Neuronal stem cell (in vitro differentiated cells): ENCODE data around the gene RGS16. TPM values are rescaled to one million over a fixed set of nuclear protein-coding genes. Genes with fewer than 3 reads are reported as not detected.

ENCODE experiments used
- DNase-seq: peaks from one replicate; pipeline ENCODE4 v3.0.0-alpha.2; 2013; ENCODE audit warnings: low spot score
- H2AFZ ChIP-seq: one replicate; pipeline ENCODE4 v1.6.1; 2013; ENCODE audit warnings: mild to moderate bottlenecking, low read length, inconsistent platforms
- H2AK5ac ChIP-seq: 2 replicates; pipeline ENCODE4 v1.6.1; 2013; ENCODE audit warnings: low read depth, mild to moderate bottlenecking, inconsistent platforms, low read length, moderate library complexity, mixed read lengths
- H2BK120ac ChIP-seq: 2 replicates; pipeline ENCODE4 v1.6.1; 2013; ENCODE audit warnings: low read depth, mild to moderate bottlenecking, inconsistent platforms, low read length, moderate library complexity, mixed read lengths
- H2BK12ac ChIP-seq: one replicate; pipeline ENCODE4 v1.6.1; 2013; ENCODE audit warnings: low read length, inconsistent platforms
- H2BK15ac ChIP-seq: 2 replicates; pipeline ENCODE4 v1.6.1; 2013; ENCODE audit warnings: mild to moderate bottlenecking, low read length, inconsistent platforms, mixed read lengths
- H2BK5ac ChIP-seq: one replicate; pipeline ENCODE4 v1.6.1; 2013; ENCODE audit warnings: inconsistent platforms, mild to moderate bottlenecking, low read length, moderate library complexity
- H3K14ac ChIP-seq: one replicate; pipeline ENCODE4 v1.6.1; 2013; ENCODE audit warnings: low read length, inconsistent platforms
- H3K18ac ChIP-seq: 2 replicates; pipeline ENCODE4 v1.6.1; 2013; ENCODE audit warnings: low read length, inconsistent platforms
- H3K23ac ChIP-seq: 2 replicates; pipeline ENCODE4 v1.6.1; 2013; ENCODE audit warnings: low read depth, mild to moderate bottlenecking, mixed read lengths, low read length, inconsistent platforms; ENCODE audit not compliant: poor library complexity
- H3K27ac ChIP-seq: replicated peaks from 3 replicates; pipeline ENCODE4 v1.5.1; 2013; ENCODE audit warnings: low read length, inconsistent platforms
- H3K27me3 ChIP-seq, 3 experiments: 2 replicates each; pipeline ENCODE4 v1.6.1; 2013; ENCODE audit warnings: low read length in 3 of 3, mild to moderate bottlenecking in 2 of 3, inconsistent platforms in 1 of 3, low read depth in 1 of 3, mixed read lengths in 1 of 3, moderate library complexity in 1 of 3; ENCODE audit not compliant: control insufficient read depth in 3 of 3, insufficient read depth in 3 of 3
- H3K36me3 ChIP-seq, 2 donors: replicated peaks in 1 of 2; 2 replicates each; pipeline ENCODE4 v1.6.1; 2013; ENCODE audit warnings: low read length in 2 of 2; ENCODE audit not compliant: control insufficient read depth in 2 of 2, insufficient read depth in 2 of 2
- H3K4ac ChIP-seq: 2 replicates; pipeline ENCODE4 v1.6.1; 2013; ENCODE audit warnings: inconsistent platforms, mild to moderate bottlenecking, low read length, moderate library complexity
- H3K4me1 ChIP-seq, 2 donors: 1 replicate in 1 of 2; 2 replicates in 1 of 2; pipeline ENCODE4 v1.6.1; 2013; ENCODE audit warnings: low read length in 2 of 2, low read depth in 1 of 2; ENCODE audit not compliant: control insufficient read depth in 2 of 2, insufficient read depth in 1 of 2
- H3K4me2 ChIP-seq: one replicate; pipeline ENCODE4 v1.6.1; 2013; ENCODE audit warnings: mild to moderate bottlenecking, low read length, inconsistent platforms; ENCODE audit not compliant: insufficient read depth, poor library complexity, severe bottlenecking
- H3K4me3 ChIP-seq, 2 donors: 2 replicates each; pipeline ENCODE4 v1.5.1; 2013; ENCODE audit warnings: low read length in 2 of 2, mild to moderate bottlenecking in 2 of 2, inconsistent platforms in 1 of 2, moderate library complexity in 1 of 2
- H3K79me1 ChIP-seq: one replicate; pipeline ENCODE4 v1.6.1; 2013; ENCODE audit warnings: low read depth, mild to moderate bottlenecking, inconsistent platforms, low read length, moderate library complexity
- H3K9ac ChIP-seq: one replicate; pipeline ENCODE4 v1.6.1; 2013; ENCODE audit warnings: mild to moderate bottlenecking, low read depth, low read length, inconsistent platforms; ENCODE audit not compliant: poor library complexity
- H3K9me3 ChIP-seq, 2 donors: replicated peaks in 1 of 2; 2 replicates each; pipeline versions ENCODE3 to v1.6.1; 2013; ENCODE audit warnings: low read length in 2 of 2, mild to moderate bottlenecking in 2 of 2, inconsistent platforms in 1 of 2, low read depth in 1 of 2, mixed read lengths in 1 of 2, moderate library complexity in 1 of 2; ENCODE audit not compliant: control insufficient read depth in 2 of 2, insufficient read depth in 1 of 2
- H4K8ac ChIP-seq: one replicate; pipeline ENCODE4 v1.6.1; 2013; ENCODE audit warnings: low read depth, mild to moderate bottlenecking, inconsistent platforms, low read length, moderate library complexity
- H4K91ac ChIP-seq: one replicate; pipeline ENCODE4 v1.6.1; 2013; ENCODE audit warnings: low read length, low read depth, mild to moderate bottlenecking, inconsistent platforms; ENCODE audit not compliant: poor library complexity
- WGBS, 2 donors: extraction: QIAGEN DNeasy Blood & Tissue Kit; methylation state at CpG; one replicate each; pipeline ENCODE4 v1.1.7; 2013; ENCODE audit warnings: missing lambda C conversion rate in 2 of 2, mixed read lengths in 1 of 2; ENCODE audit not compliant: insufficient read length in 2 of 2, insufficient replicate concordance in 1 of 2; ENCODE audit errors: extremely low coverage in 2 of 2; 5-methylcytosine and 5-hydroxymethylcytosine counted together
- polyA plus RNA-seq, 2 experiments: library from polyadenylated mRNA; stranded (reverse); fragments of 200-250 nt; gene quantifications; one replicate each; pipeline ENCODE4 v1.2.3, GENCODE V29; 2013

The RGS16 gene, protein sequence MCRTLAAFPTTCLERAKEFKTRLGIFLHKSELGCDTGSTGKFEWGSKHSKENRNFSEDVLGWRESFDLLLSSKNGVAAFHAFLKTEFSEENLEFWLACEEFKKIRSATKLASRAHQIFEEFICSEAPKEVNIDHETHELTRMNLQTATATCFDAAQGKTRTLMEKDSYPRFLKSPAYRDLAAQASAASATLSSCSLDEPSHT
- 17.7 TPM for polyA plus RNA-seq (2013, experiment 1 of 2)
- 17.6 TPM for polyA plus RNA-seq (2013, experiment 2 of 2)

DNA sequence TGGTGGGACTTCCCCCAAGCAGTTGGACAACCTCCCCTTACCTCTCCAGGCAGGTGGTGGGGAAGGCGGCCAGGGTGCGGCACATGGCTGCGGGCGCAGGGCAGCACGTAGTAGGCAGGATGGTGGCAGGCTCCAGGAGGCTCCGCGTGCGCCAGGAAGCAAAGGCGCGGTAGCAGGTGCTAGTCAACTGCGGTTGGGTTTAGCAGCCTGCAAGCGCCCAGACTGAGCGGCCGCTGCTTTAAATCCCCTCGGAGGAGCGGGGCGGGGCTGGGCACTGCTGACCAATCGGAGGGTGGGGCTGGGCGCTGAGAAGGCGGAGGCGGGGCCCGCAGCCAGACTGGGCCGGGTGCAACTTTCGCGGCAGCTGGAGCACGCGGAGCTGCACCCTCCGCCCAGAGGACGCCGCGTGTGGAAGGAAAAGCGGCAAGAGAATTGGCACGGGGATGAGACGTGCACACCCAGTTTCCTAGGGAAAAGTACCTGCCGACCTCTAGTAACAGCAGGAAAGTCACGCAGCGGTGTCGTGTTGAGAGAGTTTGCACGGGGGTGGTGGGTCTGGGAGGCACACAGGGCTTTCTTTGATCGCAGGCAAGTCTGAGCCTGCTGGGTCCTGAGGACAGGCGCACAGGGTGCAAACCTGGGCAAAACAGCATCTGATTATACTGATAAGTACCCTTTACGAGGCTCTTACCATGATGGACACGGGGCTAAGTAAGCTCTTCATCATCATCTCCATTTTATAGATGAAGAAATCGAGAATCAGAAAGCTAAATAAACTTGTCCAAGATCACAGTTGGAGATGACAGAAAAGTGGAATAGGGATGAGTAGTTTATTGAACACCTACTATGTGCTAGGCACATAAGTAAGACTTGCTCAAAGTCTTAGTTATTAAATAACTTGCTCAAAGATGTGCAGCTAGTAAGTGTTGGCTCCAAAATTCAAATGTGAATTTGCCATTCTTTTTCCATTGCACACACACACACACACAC is at the start of gene RGS16:
Gene RGS16 (minus strand): TSS at position 215 of the 990 bp plus-strand sequence. CDS start 130 bp downstream, at position 85.
- DNase-seq: peak; percentile 75
- Histone ChIP-seq H2BK5ac (peak within 1 kb of the TSS; percentile 59), H2AK5ac (peak within 1 kb of the TSS; percentile 59), H3K4me2 (peak within 1 kb of the TSS; percentile 98), H3K4me3 (peak within 1 kb of the TSS; percentile 6 to 89), H3K9ac (peak within 1 kb of the TSS; percentile 95), H4K91ac (peak within 1 kb of the TSS; percentile 56), H3K14ac (peak within 1 kb of the TSS; percentile 99), H3K27me3 (peaks cover 0 to 11% (median 0%) of the 10 kb centered on the region in 3 experiments), H2BK12ac (peak within 1 kb of the TSS; percentile 65), H3K79me1 (peaks cover 14% of the 10 kb centered on the region), H2AFZ (peak within 1 kb of the TSS; percentile 25), H3K4ac (no peak within 1 kb of the TSS), H4K8ac (no peak within 1 kb of the TSS), H3K36me3 (peaks cover 0 to 17% of the 10 kb centered on the region in 2 donors), H3K4me1 (peaks cover 15 to 20% of the 10 kb centered on the region in 2 donors), H2BK120ac (no peak within 1 kb of the TSS), H3K27ac (no peak within 1 kb of the TSS), H3K23ac (peak within 1 kb of the TSS; percentile 71), H3K9me3 (no peaks in the 10 kb centered on the region), H2BK15ac (peak within 1 kb of the TSS; percentile 77), H3K18ac (peak within 1 kb of the TSS; percentile 98)
- no CpG with 5 or more reads among the region's 44 CpGs for WGBS, 2 donors

GRCh38 chr1:182653986-182654385 is 49.8 kb upstream of the RGS16 start:
- Histone ChIP-seq H3K4ac (no peak overlapping the region), H3K27me3 (no peaks in the 10 kb centered on the region), H3K9ac (no peak overlapping the region), H4K8ac (no peak overlapping the region), H2BK15ac (no peak overlapping the region), H2AFZ (no peak overlapping the region), H3K36me3 (no peaks in the 10 kb centered on the region), H2BK5ac (no peak overlapping the region), H3K27ac (no peak overlapping the region), H2BK12ac (no peak overlapping the region), H3K23ac (no peak overlapping the region), H3K9me3 (peaks cover 2% of the 10 kb centered on the region in 2 donors), H3K4me1 (peaks cover 2% of the 10 kb centered on the region in 2 donors), H2AK5ac (no peak overlapping the region), H2BK120ac (no peak overlapping the region), H3K4me3 (no peak overlapping the region), H3K18ac (no peak overlapping the region), H3K79me1 (no peaks in the 10 kb centered on the region), H3K14ac (no peak overlapping the region), H4K91ac (no peak overlapping the region), H3K4me2 (no peak overlapping the region)
- WGBS, 2 donors: no CpG with 5 or more reads among the region's 2 CpGs
- DNase-seq: no peak

DNA sequence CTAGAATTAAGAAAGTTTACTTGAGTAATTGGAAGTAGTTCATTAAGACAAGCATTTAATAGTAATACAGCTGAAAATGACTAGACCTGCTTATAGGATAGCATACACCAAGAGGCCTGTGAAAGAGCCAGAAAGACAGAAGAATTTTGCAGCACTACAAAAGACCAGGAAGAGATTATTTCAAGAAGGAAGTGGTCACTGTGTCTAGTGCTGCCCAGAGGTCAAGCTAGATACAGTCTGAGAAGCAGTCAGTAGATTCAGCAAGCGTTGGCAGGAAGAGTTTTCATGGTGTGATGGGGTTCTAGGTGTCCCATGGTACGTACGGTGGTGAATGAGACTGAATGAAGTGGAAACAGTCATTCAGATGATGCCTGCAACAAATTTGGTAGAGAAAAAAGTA is 48.7 kb upstream of the RGS16 start:
- Histone ChIP-seq H3K18ac (no peak overlapping the region), H3K27ac (no peak overlapping the region), H4K91ac (no peak overlapping the region), H2BK12ac (no peak overlapping the region), H2BK5ac (no peak overlapping the region), H2BK15ac (no peak overlapping the region), H3K4me3 (no peak overlapping the region), H3K79me1 (no peaks in the 10 kb centered on the region), H2AK5ac (no peak overlapping the region), H2AFZ (no peak overlapping the region), H3K4me1 (peaks cover 2% of the 10 kb centered on the region in 2 donors), H3K23ac (no peak overlapping the region), H3K9me3 (peaks cover 2% of the 10 kb centered on the region in 2 donors), H3K9ac (no peak overlapping the region), H4K8ac (no peak overlapping the region), H3K4me2 (no peak overlapping the region), H3K27me3 (no peaks in the 10 kb centered on the region), H3K36me3 (no peaks in the 10 kb centered on the region), H2BK120ac (no peak overlapping the region), H3K4ac (no peak overlapping the region), H3K14ac (no peak overlapping the region)
- WGBS, 2 donors: no CpG with 5 or more reads among the region's 3 CpGs
- no peak for DNase-seq

- H2AK5ac ChIP-seq: no peak overlapping the region
- DNase-seq: no peak
Measured at GRCh38 chr1:182651339-182651724, 47.1 kb upstream of the RGS16 start.

More at GRCh38 chr1:182651339-182651724, 47.1 kb upstream of the RGS16 start:
- Histone ChIP-seq H2AFZ (no peak overlapping the region), H3K14ac (no peak overlapping the region), H3K18ac (no peak overlapping the region), H2BK12ac (no peak overlapping the region), H3K27me3 (no peaks in the 10 kb centered on the region), H3K4me1 (no peaks in the 10 kb centered on the region), H3K36me3 (no peaks in the 10 kb centered on the region), H2BK5ac (no peak overlapping the region), H3K4me3 (no peak overlapping the region), H3K9ac (no peak overlapping the region), H4K8ac (no peak overlapping the region), H3K23ac (no peak overlapping the region), H3K4me2 (no peak overlapping the region), H3K79me1 (no peaks in the 10 kb centered on the region), H2BK15ac (no peak overlapping the region), H2BK120ac (no peak overlapping the region), H4K91ac (no peak overlapping the region), H3K9me3 (peaks cover 2% of the 10 kb centered on the region in 2 donors), H3K27ac (no peak overlapping the region), H3K4ac (no peak overlapping the region)
- no CpG with 5 or more reads among the region's 3 CpGs for WGBS, 2 donors
